HG03558 (cell line): ENCODE results near the gene CNBD2.
A peak's percentile ranks its signal among the peaks of the same experiment; 100 is the strongest.
"Not testable (repeated sequence)": the region's sequence is repeated elsewhere in the genome, so short reads cannot be mapped to it uniquely, and the experiment has no call there.

ENCODE experiments used
- ATAC-seq: cut with Tn5 transposase; IDR thresholded peaks from one replicate; pipeline ENCODE4 v1.9.1; 2021; ENCODE audit warnings: moderate number of reproducible peaks; ENCODE audit not compliant: unreplicated experiment; ENCODE audit errors: extremely low read depth

CNBD2 gene

DNA sequence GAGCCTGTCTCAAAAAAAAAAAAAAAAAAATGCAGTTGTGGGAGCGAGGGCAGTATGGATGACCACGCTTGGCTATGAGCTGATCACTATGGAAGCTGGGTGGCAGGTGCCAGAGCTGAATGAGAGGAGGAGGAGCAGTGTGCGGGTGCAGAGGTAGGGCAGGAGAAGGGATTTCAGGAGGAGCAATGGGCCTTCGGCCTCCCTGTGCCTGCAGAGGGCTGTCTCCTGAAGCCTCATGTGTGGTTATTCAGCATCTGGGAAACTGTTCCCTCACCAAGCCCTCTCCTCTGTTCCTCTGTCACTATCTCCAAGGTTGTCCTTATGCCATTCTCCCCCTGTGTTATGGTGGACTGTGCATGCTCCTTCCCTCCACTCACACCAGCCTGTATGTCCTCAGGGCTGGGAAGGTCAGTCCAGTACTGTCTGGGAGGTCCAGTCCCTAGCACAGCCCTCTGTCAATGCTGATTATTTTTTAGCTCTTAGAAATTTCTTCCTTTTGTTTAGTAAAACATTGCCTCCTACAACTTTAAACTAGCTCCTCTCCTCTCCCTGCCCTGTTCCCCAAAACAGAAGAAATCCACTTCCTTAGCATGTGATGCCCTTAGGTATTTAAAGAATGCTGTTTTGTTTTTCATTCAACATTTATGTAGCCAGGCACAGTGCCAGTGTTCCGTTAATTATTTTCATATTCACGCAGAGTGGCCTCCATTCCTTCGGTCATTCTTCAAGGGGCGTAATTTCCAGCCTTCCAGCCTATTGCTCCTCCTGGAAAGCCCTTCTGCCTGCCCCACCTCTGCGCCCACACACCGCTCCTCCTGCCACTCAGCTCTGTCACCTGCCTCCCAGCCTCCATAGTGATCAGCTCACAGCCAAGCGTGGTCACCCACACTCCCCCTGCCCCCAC is 48.9 kb downstream of the CNBD2 start:
- no peak for ATAC-seq

DNA sequence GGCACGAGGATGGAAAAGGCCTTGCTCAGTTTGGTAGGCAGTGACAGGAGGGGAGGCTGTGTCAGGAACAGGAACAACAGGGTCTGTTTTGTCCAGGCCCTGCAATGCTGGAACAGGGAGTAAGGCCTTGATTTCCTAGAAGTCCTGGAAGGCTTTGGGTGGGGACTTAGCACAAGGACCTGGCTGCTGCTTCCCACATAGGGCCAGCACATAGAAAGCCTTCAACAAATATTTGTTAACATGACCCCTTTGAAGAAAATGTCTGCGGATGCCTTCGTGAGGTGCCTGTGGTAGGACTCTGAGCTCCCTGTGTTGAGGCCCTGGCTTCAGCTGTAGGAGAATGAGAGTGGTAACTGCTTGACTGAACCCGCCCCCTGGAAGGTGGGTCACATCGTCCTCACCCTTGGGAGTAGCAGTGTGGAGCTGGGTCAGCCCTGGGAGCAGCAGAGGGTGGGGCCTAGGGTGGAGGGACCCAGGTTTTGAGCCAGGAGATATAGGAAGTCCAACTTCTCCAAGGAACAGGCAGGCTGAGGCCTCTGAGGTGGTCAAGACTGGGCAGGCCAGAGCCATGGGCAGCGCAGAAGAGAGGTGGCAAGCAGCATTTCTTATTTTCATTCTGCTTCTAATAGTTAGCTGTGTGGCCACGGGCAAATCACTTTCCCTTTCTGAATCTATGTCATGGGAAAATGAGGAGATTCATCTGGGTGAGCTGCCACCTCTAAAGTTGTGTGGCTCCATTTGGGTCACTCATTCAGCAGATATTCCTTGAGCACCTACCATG is 50.0 kb downstream of the CNBD2 start:
- no peak for ATAC-seq

- not testable (repeated sequence) for ATAC-seq
Measured at GRCh38 chr20:36026131-36026530, 57.7 kb downstream of the CNBD2 start.

- ATAC-seq: no peak
Measured at GRCh38 chr20:36028106-36028808, 59.9 kb downstream of the CNBD2 start.

- ATAC-seq: no peak
Measured at GRCh38 chr20:36030149-36030548, 61.8 kb downstream of the CNBD2 start.

GRCh38 chr20:36031806-36032205 is 63.4 kb downstream of the CNBD2 start:
- no peak for ATAC-seq

GRCh38 chr20:36034875-36035274 is 66.5 kb downstream of the CNBD2 start:
- ATAC-seq: no peak

GRCh38 chr20:36035745-36036144 is 67.4 kb downstream of the CNBD2 start:
- ATAC-seq: no peak

GRCh38 chr20:36036688-36037087 is 68.3 kb downstream of the CNBD2 start:
- no peak for ATAC-seq

DNA sequence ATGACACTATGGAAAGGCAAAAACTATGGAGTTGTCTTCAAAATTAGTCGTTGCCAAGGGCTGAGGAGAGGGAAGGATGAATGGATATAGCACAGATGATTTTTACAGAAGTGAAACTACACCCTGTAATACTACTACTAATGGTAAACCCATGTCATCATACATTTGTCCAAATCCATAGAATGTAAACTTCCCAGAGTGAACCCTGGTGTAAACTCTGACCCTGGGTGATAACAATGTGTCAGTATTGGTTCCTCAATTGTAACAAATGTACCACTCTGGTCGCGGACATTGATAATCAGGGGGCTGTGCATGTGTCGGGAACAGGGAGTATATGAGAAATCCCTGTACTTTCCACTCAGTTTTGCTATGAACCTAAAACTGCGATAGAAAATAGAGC is 72.2 kb downstream of the CNBD2 start:
- no peak for ATAC-seq

GRCh38 chr20:36043441-36043840 is 75.1 kb downstream of the CNBD2 start:
- no peak for ATAC-seq

GRCh38 chr20:36043892-36044515 is 75.6 kb downstream of the CNBD2 start:
- ATAC-seq: no peak

DNA sequence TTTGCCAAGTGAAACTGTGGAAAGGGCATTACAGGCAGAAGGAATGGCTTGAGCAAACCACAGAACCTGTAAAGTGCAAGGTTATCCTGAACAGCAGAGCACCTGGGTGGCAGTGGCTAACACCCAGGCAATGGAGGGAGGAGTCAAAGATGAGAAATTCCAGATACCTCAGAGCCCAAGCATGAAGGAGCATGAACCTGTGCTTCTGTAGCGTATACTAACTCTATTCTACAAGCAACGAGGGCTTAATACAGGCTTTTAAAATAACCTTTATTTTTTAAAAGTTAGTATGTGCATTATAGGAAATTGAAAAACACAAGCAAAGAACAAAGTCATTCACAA is 77.0 kb downstream of the CNBD2 start:
- ATAC-seq: no peak

GRCh38 chr20:36046073-36046798 is 77.8 kb downstream of the CNBD2 start:
- not testable (repeated sequence) for ATAC-seq

DNA sequence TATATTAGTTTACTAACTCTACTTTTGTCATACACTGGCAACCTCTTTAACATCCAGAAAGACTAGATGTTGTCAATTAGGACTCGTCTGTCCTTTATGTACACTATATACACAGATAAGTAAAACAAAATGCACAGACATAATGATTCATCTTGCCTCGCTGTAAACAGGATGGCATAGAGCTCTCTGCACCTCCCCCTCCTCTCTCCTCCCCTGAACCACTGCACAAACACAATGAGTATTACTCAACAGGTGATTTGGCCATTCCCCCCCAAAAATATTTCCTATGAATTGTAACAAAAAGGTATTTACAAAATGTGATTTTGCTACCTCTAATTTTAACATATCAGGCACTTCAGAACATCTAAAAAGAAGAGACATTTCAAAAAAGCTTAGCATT is 81.0 kb downstream of the CNBD2 start:
- ATAC-seq: not testable (repeated sequence)

GRCh38 chr20:36050436-36051317 is 82.3 kb downstream of the CNBD2 start:
- peak; percentile 38 for ATAC-seq

- no peak for ATAC-seq
Measured at GRCh38 chr20:36051318-36052116, 83.1 kb downstream of the CNBD2 start.

GRCh38 chr20:36052117-36052513 is 83.7 kb downstream of the CNBD2 start:
- ATAC-seq: no peak
